H9 (cell line): ENCODE measurements around the gene NCS1. TPM values are rescaled to one million over a fixed set of nuclear protein-coding genes. Genes with fewer than 3 reads are reported as not detected.

Source experiments
- DNase-seq: peaks from one replicate; pipeline ENCODE4 v3.0.0-alpha.2; 2017
- H2AFZ ChIP-seq: one replicate; pipeline ENCODE4 v1.6.1; 2013; ENCODE audit warnings: mild to moderate bottlenecking, low read length, control low read depth, moderate library complexity
- H2AK5ac ChIP-seq: 2 replicates; pipeline ENCODE4 v1.6.1; 2013; ENCODE audit warnings: low read length, control low read depth, mixed read lengths; ENCODE audit not compliant: insufficient read length
- H2BK120ac ChIP-seq: one replicate; pipeline ENCODE4 v1.6.1; 2013; ENCODE audit warnings: low read depth, mild to moderate bottlenecking, low read length, control low read depth, inconsistent platforms; ENCODE audit not compliant: poor library complexity, severe bottlenecking
- H2BK12ac ChIP-seq: 2 replicates; pipeline ENCODE4 v1.6.1; 2013; ENCODE audit warnings: low read length, control low read depth, mixed read lengths, low read depth; ENCODE audit not compliant: insufficient read length
- H2BK15ac ChIP-seq: 2 replicates; pipeline ENCODE4 v1.6.1; 2013; ENCODE audit warnings: low read depth, low read length, control low read depth
- H2BK20ac ChIP-seq: one replicate; pipeline ENCODE4 v1.6.1; 2013; ENCODE audit warnings: low read depth, mild to moderate bottlenecking, low read length, control low read depth, inconsistent platforms; ENCODE audit not compliant: poor library complexity, severe bottlenecking
- H2BK5ac ChIP-seq: 2 replicates; pipeline ENCODE4 v1.6.1; 2013; ENCODE audit warnings: low read length, control low read depth, mixed read lengths; ENCODE audit not compliant: insufficient read length
- H3K14ac ChIP-seq: 2 replicates; pipeline ENCODE4 v1.6.1; 2013; ENCODE audit warnings: low read length, control low read depth; ENCODE audit not compliant: insufficient read depth
- H3K18ac ChIP-seq: 2 replicates; pipeline ENCODE4 v1.6.1; 2013; ENCODE audit warnings: low read depth, mild to moderate bottlenecking, mixed read lengths, low read length, control low read depth; ENCODE audit not compliant: insufficient read length
- H3K23ac ChIP-seq: 2 replicates; pipeline ENCODE4 v1.6.1; 2013; ENCODE audit warnings: low read length, control low read depth, mixed read lengths, low read depth; ENCODE audit not compliant: insufficient read length
- H3K23me2 ChIP-seq: 2 replicates; pipeline ENCODE4 v1.6.1; 2013; ENCODE audit warnings: low read depth, mild to moderate bottlenecking, mixed read lengths, low read length, control low read depth; ENCODE audit not compliant: insufficient read length, poor library complexity, severe bottlenecking
- H3K27ac ChIP-seq: 2 replicates; pipeline ENCODE4 v1.5.1; 2013; ENCODE audit warnings: low read length, control low read depth, mixed read lengths, low read depth; ENCODE audit not compliant: insufficient read length
- H3K27me3 ChIP-seq: 2 replicates; pipeline ENCODE4 v1.6.1; 2013; ENCODE audit warnings: low read length, control low read depth, inconsistent platforms; ENCODE audit not compliant: insufficient read depth
- H3K4ac ChIP-seq: 2 replicates; pipeline ENCODE4 v1.6.1; 2013; ENCODE audit warnings: low read depth, mild to moderate bottlenecking, control low read depth, inconsistent platforms, low read length, moderate library complexity
- H3K4me1 ChIP-seq: 2 replicates; pipeline ENCODE4 v1.6.1; 2013; ENCODE audit warnings: low read length, control low read depth, inconsistent platforms; ENCODE audit not compliant: insufficient read depth
- H3K4me2 ChIP-seq: 2 replicates; pipeline ENCODE4 v1.6.1; 2013; ENCODE audit warnings: low read length, control low read depth, mixed read lengths; ENCODE audit not compliant: insufficient read length, insufficient read depth
- H3K56ac ChIP-seq: 2 replicates; pipeline ENCODE4 v1.6.1; 2013; ENCODE audit warnings: low read depth, mild to moderate bottlenecking, mixed read lengths, low read length, control low read depth; ENCODE audit not compliant: insufficient read length
- H3K79me1 ChIP-seq: 2 replicates; pipeline ENCODE4 v1.6.1; 2013; ENCODE audit warnings: low read depth, mild to moderate bottlenecking, moderate library complexity, low read length, control low read depth, inconsistent platforms; ENCODE audit not compliant: insufficient read depth, poor library complexity, severe bottlenecking
- H3K79me2 ChIP-seq: 2 replicates; pipeline ENCODE4 v1.6.1; 2013; ENCODE audit warnings: low read length, control low read depth, inconsistent platforms; ENCODE audit not compliant: insufficient read depth
- H3K9ac ChIP-seq: 2 replicates; pipeline ENCODE4 v1.6.1; 2013; ENCODE audit warnings: low read length, control low read depth, mixed read lengths; ENCODE audit not compliant: insufficient read length; ENCODE audit errors: extremely low read depth
- H3K9me3 ChIP-seq: one replicate; pipeline ENCODE4 v1.6.1; 2013; ENCODE audit warnings: low read depth, low read length, inconsistent platforms; ENCODE audit not compliant: control insufficient read depth
- H3T11ph ChIP-seq: one replicate; pipeline ENCODE4 v1.6.1; 2013; ENCODE audit warnings: mild to moderate bottlenecking, low read length, control low read depth, inconsistent platforms
- H4K20me1 ChIP-seq: one replicate; pipeline ENCODE4 v1.6.1; 2013; ENCODE audit not compliant: control insufficient read depth, insufficient read length, insufficient read depth
- H4K5ac ChIP-seq: 2 replicates; pipeline ENCODE4 v1.6.1; 2013; ENCODE audit warnings: low read depth, mild to moderate bottlenecking, mixed read lengths, low read length, control low read depth; ENCODE audit not compliant: insufficient read length
- H4K8ac ChIP-seq: replicated peaks from 2 replicates; pipeline ENCODE4 v1.6.1; 2013; ENCODE audit warnings: low read length, control low read depth, mixed read lengths, low read depth; ENCODE audit not compliant: insufficient read length
- H4K91ac ChIP-seq: 2 replicates; pipeline ENCODE4 v1.6.1; 2013; ENCODE audit warnings: low read depth, mild to moderate bottlenecking, moderate library complexity, mixed read lengths, low read length, control low read depth; ENCODE audit not compliant: insufficient read length
- H3K27ac Mint-ChIP-seq, 3 experiments: 2 replicates in 2 of 3; 3 replicates in 1 of 3; pipeline ENCODE4 v1.8.0; 2020 to 2021; ENCODE audit warnings: mixed read lengths in 3 of 3, mild to moderate bottlenecking in 1 of 3, moderate library complexity in 1 of 3
- H3K27me3 Mint-ChIP-seq: 2 replicates; pipeline ENCODE4 v1.8.0; 2021; ENCODE audit warnings: low read depth, mild to moderate bottlenecking, moderate library complexity, mixed read lengths
- H3K36me3 Mint-ChIP-seq, 3 experiments: 2 replicates in 2 of 3; 3 replicates in 1 of 3; pipeline ENCODE4 v1.8.0; 2020 to 2021; ENCODE audit warnings: low read depth in 3 of 3, mixed read lengths in 3 of 3; ENCODE audit not compliant: insufficient read depth in 1 of 3
- H3K4me1 Mint-ChIP-seq, 2 experiments: 2 replicates each; pipeline ENCODE4 v1.8.0; 2020; ENCODE audit warnings: mixed read lengths in 2 of 2
- H3K4me3 Mint-ChIP-seq, 2 experiments: 2 replicates in 1 of 2; 3 replicates in 1 of 2; pipeline ENCODE4 v1.8.0; 2020 to 2021; ENCODE audit warnings: mild to moderate bottlenecking in 2 of 2, mixed read lengths in 2 of 2, moderate library complexity in 1 of 2
- H3K9me3 Mint-ChIP-seq, 2 experiments: 2 replicates in 1 of 2; 3 replicates in 1 of 2; pipeline ENCODE4 v1.8.0; 2020; ENCODE audit warnings: mild to moderate bottlenecking in 2 of 2, mixed read lengths in 2 of 2, moderate library complexity in 1 of 2
- CTCF ChIP-seq: fragments of 200-600 bp; sonication (generic); conservative IDR thresholded peaks from 3 replicates; pipeline ENCODE4 v1.8.0; 2021; ENCODE audit warnings: antibody characterized with exemption, mild to moderate bottlenecking
- WGBS: extraction: QIAGEN DNeasy Blood & Tissue Kit; methylation state at CpG from one replicate; pipeline ENCODE4 v1.1.7; 2013; ENCODE audit warnings: missing lambda C conversion rate, low lambda C conversion rate, mixed read lengths; ENCODE audit not compliant: insufficient read length; ENCODE audit errors: extremely low coverage; 5-methylcytosine and 5-hydroxymethylcytosine counted together
- total RNA-seq: library from RNA; stranded (reverse); gene quantifications from 2 replicates; pipeline ENCODE4 v1.2.1, GENCODE V29; 2021

Gene NCS1
- total RNA-seq, 1 experiment from 2014 or later = 38.1 TPM

GRCh38 chr9:130239363-130239695, 67.1 kb downstream of the NCS1 start:
- Histone ChIP-seq H3K4me2 (no peak overlapping the region), H2BK120ac (no peak overlapping the region), H3K56ac (no peak overlapping the region), H3K18ac (no peak overlapping the region), H3K14ac (no peak overlapping the region), H2BK15ac (no peak overlapping the region), H3K27ac (no peak overlapping the region), H3K23me2 (no peaks in the 10 kb centered on the region), H3K4ac (no peak overlapping the region), H2BK12ac (no peak overlapping the region), H3K4me1 (no peaks in the 10 kb centered on the region), H3K79me1 (no peaks in the 10 kb centered on the region), H4K20me1 (no peaks in the 10 kb centered on the region), H2BK5ac (no peak overlapping the region), H2AFZ (no peak overlapping the region), H3K9me3 (no peaks in the 10 kb centered on the region), H4K8ac (no peak overlapping the region), H3K27me3 (no peaks in the 10 kb centered on the region), H4K5ac (no peak overlapping the region), H4K91ac (no peak overlapping the region), H3K23ac (no peak overlapping the region), H3K9ac (no peak overlapping the region), H2BK20ac (no peak overlapping the region), H3K79me2 (no peaks in the 10 kb centered on the region), H3T11ph (no peak overlapping the region), H2AK5ac (no peak overlapping the region)
- WGBS = no CpG with 5 or more reads among the region's 3 CpGs
- no peaks in the 10 kb centered on the region for H3K9me3 Mint-ChIP-seq
- no peak for DNase-seq
- H3K27me3 Mint-ChIP-seq = peaks cover 4% of the 10 kb centered on the region
- peaks cover 20 to 47% of the 10 kb centered on the region in 2 experiments for H3K4me1 Mint-ChIP-seq
- H3K36me3 Mint-ChIP-seq = no peaks in the 10 kb centered on the region; a peak in 1 of 7 replicates
- no peak for TF ChIP-seq CTCF
- no peak overlapping the region for H3K27ac Mint-ChIP-seq
- H3K4me3 Mint-ChIP-seq = no peak overlapping the region
